Muscle of leg (tissue), 11 donors: ENCODE results near the gene TTC6. TPM values are rescaled to one million over a fixed set of nuclear protein-coding genes. Genes with fewer than 3 reads are reported as not detected.
A peak's percentile ranks its signal among the peaks of the same experiment; 100 is the strongest.

Experiments used
- DNase-seq: peaks from one replicate; pipeline ENCODE4 v3.0.0; 2013
- H3K27ac ChIP-seq: one replicate; pipeline ENCODE4 v1.5.1; 2013; ENCODE audit warnings: mild to moderate bottlenecking, low read length, control low read depth
- H3K27me3 ChIP-seq: one replicate; pipeline ENCODE4 v1.6.1; 2013; ENCODE audit warnings: low read length; ENCODE audit not compliant: control insufficient read depth, insufficient read depth
- H3K36me3 ChIP-seq: one replicate; pipeline ENCODE4 v1.6.1; 2013; ENCODE audit warnings: low read length; ENCODE audit not compliant: control insufficient read depth, insufficient read depth
- H3K4me1 ChIP-seq: one replicate; pipeline ENCODE4 v1.6.1; 2013; ENCODE audit warnings: low read length; ENCODE audit not compliant: control insufficient read depth, insufficient read depth
- H3K4me3 ChIP-seq: one replicate; pipeline ENCODE4 v1.5.1; 2013; ENCODE audit warnings: low read length, control low read depth
- H3K9me3 ChIP-seq: replicated peaks from 2 replicates; pipeline ENCODE4 v1.6.1; 2013; ENCODE audit warnings: low read depth, low read length; ENCODE audit not compliant: control insufficient read depth
- WGBS: methylation state at CpG from one replicate; pipeline ENCODE4 v1.1.5; 2013; ENCODE audit warnings: missing lambda C conversion rate; ENCODE audit not compliant: insufficient coverage; 5-methylcytosine and 5-hydroxymethylcytosine counted together
- polyA plus RNA-seq, 8 donors: library from polyadenylated mRNA; unstranded; fragments of 120-200 nt; gene quantifications; one replicate each; pipeline versions ENCODE4 v1.2.1 to v1.2.3, GENCODE V29; 2013; ENCODE audit warnings: inconsistent platforms in 1 of 8, low replicate concordance in 1 of 8; ENCODE audit not compliant: insufficient read length in 8 of 8, insufficient read depth in 1 of 8
- total RNA-seq: library from RNA; stranded (reverse); fragments of 120-200 nt; gene quantifications from one replicate; pipeline ENCODE4 v1.2.4, GENCODE V29; 2013

Gene TTC6
- total and polyA plus RNA-seq, 9 donors: 0.12 to 0.66 (median 0.24) TPM; not detected in 5

GRCh38 chr14:37608649-37609048 lies 13.2 kb downstream of the TTC6 start:
- H3K27me3 ChIP-seq: peaks cover 54% of the 10 kb centered on the region
- WGBS: no CpG with 5 or more reads among the region's 3 CpGs
- no peaks in the 10 kb centered on the region for H3K9me3 ChIP-seq
- no peaks in the 10 kb centered on the region for H3K4me1 ChIP-seq
- no peaks in the 10 kb centered on the region for H3K36me3 ChIP-seq
- no peak for DNase-seq
- no peak overlapping the region for H3K27ac ChIP-seq
- no peak overlapping the region for H3K4me3 ChIP-seq

GRCh38 chr14:37610945-37611523 lies 15.6 kb downstream of the TTC6 start:
- H3K27me3 ChIP-seq: peaks cover 40% of the 10 kb centered on the region
- no peak for DNase-seq
- H3K9me3 ChIP-seq: peaks cover 10% of the 10 kb centered on the region
- 4% methylated on average over 52 of the region's 52 CpGs for WGBS
- no peaks in the 10 kb centered on the region for H3K4me1 ChIP-seq
- H3K4me3 ChIP-seq: no peak overlapping the region
- H3K27ac ChIP-seq: no peak overlapping the region
- no peaks in the 10 kb centered on the region for H3K36me3 ChIP-seq

GRCh38 chr14:37615582-37616289 lies 20.3 kb downstream of the TTC6 start:
- H3K27me3 ChIP-seq: peaks cover 10% of the 10 kb centered on the region
- H3K36me3 ChIP-seq: no peaks in the 10 kb centered on the region
- no CpG with 5 or more reads among the region's 3 CpGs for WGBS
- no peak for DNase-seq
- H3K4me1 ChIP-seq: no peaks in the 10 kb centered on the region
- H3K4me3 ChIP-seq: no peak overlapping the region
- H3K9me3 ChIP-seq: peaks cover 13% of the 10 kb centered on the region
- no peak overlapping the region for H3K27ac ChIP-seq

DNA sequence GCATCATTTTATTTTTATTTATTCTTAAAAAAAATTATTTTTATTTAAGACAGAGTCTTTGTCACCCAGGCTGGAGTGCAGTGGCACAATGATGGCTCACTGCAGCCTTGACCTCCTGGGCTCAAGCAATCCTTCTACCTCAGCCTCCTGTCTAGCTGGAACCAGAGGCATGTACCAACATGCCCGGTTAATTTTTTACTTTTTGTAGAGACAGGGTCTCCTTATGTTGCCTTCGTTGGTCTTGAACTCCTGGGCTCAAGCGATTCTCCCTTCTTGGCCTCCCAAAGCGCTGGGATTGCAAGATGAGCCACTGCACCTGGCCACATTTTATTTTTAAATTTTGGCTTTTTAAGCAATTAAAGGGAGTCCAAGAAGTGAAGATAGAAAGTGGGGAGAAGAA lies 21.4 kb downstream of the TTC6 start:
- peaks cover 13% of the 10 kb centered on the region for H3K9me3 ChIP-seq
- H3K27me3 ChIP-seq: peaks cover 10% of the 10 kb centered on the region
- no peak overlapping the region for H3K4me3 ChIP-seq
- H3K27ac ChIP-seq: no peak overlapping the region
- WGBS: 89% methylated on average over 3 of the region's 4 CpGs
- no peak for DNase-seq
- H3K4me1 ChIP-seq: no peaks in the 10 kb centered on the region
- no peaks in the 10 kb centered on the region for H3K36me3 ChIP-seq

DNA sequence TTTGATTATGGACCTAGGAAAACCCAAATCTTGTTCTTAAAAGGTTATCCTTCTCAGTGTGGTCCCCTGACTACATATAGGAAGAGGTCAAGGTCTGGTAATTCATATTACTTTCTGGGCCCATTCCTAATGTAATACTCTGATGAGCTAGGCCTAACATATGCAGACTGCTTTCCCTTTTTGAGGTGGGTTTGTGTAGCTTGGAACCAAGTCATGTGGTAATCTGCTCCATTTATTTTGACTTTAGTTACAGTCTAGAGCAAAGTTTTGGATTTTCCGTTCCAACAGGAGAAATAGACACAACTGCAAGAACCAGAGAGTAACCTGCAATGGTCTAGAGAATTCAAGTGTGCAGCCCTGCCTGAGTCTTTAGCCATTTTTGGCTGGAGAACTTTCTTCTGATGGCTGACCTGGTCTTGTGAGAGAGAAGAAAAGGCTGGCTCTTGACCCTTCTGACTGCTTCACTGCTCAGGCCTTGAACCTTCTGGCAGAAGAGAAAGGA lies 22.5 kb downstream of the TTC6 start:
- Histone ChIP-seq H3K4me3 (no peak overlapping the region), H3K4me1 (peaks cover 3% of the 10 kb centered on the region), H3K27ac (no peak overlapping the region), H3K9me3 (peaks cover 13% of the 10 kb centered on the region), H3K27me3 (peaks cover 20% of the 10 kb centered on the region), H3K36me3 (no peaks in the 10 kb centered on the region)
- no peak for DNase-seq
- WGBS: 83% methylated on average over 1 of the region's 1 CpG

DNA sequence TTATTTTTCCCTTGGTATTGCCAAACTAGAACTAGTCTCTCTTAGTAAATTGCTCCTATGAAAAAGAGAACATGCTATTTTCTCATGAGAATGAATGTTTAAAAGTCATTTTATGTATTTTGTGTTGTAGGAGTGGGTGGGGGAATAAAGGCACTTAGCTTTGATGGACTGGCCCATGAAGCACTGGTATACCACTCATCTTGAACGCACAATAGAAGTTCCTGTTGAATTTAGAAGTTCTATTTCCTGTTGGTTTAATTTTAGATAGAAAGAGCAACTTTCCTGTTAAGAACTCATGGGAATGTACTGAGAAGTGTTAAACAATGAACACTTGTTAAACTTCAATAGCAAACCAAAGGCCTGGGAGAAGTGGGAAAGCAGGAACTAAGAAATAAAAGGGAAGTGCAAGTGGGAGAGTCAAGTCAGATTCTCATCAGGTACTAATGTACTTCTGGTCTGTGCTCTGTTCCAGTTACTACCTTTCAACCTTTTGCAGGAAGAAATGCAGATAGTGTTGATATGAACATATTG lies 23.1 kb downstream of the TTC6 start:
- H3K27me3 ChIP-seq: peaks cover 21% of the 10 kb centered on the region
- H3K27ac ChIP-seq: no peak overlapping the region
- H3K4me1 ChIP-seq: peaks cover 3% of the 10 kb centered on the region
- 83% methylated on average over 1 of the region's 1 CpG for WGBS
- H3K4me3 ChIP-seq: no peak overlapping the region
- DNase-seq: no peak
- no peaks in the 10 kb centered on the region for H3K36me3 ChIP-seq
- H3K9me3 ChIP-seq: peaks cover 13% of the 10 kb centered on the region

GRCh38 chr14:37620856-37621255 lies 25.4 kb downstream of the TTC6 start:
- H3K36me3 ChIP-seq: no peaks in the 10 kb centered on the region
- peaks cover 22% of the 10 kb centered on the region for H3K27me3 ChIP-seq
- peaks cover 3% of the 10 kb centered on the region for H3K4me1 ChIP-seq
- no peak overlapping the region for H3K27ac ChIP-seq
- no peak overlapping the region for H3K4me3 ChIP-seq
- H3K9me3 ChIP-seq: peaks cover 4% of the 10 kb centered on the region
- DNase-seq: no peak

DNA sequence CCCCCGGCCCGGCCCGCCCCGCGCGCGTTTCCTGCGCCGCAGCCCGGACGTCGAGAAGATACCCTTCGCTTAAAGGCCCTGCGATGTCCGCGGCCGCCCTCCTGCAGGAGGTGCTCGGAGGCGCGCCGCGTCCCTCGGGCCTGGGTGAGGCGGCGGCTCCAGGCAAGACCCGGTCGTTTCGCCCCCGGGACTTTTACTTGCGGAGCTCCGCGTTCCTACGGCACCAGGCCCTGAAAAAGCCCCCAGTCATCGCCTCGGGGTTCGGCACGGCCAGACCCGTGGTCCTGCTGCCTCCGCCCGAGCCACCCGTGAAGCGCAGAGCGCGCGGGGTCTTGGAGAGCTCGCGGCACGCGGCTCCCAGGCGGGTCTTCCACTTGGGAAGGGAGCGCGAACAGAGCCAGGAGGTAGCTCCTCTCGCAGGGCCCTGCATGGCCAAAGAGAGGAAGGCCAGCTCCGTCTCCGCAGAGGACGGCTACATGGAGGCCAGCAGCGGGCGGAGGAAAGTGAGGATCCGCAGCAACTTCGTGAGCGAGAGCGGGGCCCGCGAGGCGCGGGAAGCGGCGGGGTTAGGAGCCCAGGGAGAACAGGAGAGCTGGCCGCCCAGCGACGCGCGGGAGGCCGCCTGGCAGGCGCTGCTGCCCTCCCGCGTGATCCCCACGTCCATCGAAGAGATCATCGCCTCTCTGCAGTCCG lies 26.9 kb downstream of the TTC6 start:
- Histone ChIP-seq H3K4me3 (peak overlapping the region; percentile 32), H3K36me3 (no peaks in the 10 kb centered on the region), H3K9me3 (no peaks in the 10 kb centered on the region), H3K27me3 (peaks cover 22% of the 10 kb centered on the region), H3K27ac (no peak overlapping the region), H3K4me1 (peaks cover 3% of the 10 kb centered on the region)
- peak; percentile 25 for DNase-seq
- WGBS: under 1% methylated on average over 81 of the region's 81 CpGs

- Histone ChIP-seq H3K27me3 (peaks cover 22% of the 10 kb centered on the region), H3K36me3 (no peaks in the 10 kb centered on the region), H3K9me3 (no peaks in the 10 kb centered on the region), H3K4me1 (peaks cover 3% of the 10 kb centered on the region), H3K4me3 (no peak overlapping the region), H3K27ac (no peak overlapping the region)
- DNase-seq: peak; percentile 48
- no CpG with 5 or more reads among the region's 1 CpG for WGBS
Measured at GRCh38 chr14:37623426-37623951, 28.1 kb downstream of the TTC6 start.

GRCh38 chr14:37623971-37624370 lies 28.5 kb downstream of the TTC6 start:
- Histone ChIP-seq H3K27ac (no peak overlapping the region), H3K27me3 (peaks cover 22% of the 10 kb centered on the region), H3K4me3 (no peak overlapping the region), H3K36me3 (no peaks in the 10 kb centered on the region), H3K4me1 (peaks cover 3% of the 10 kb centered on the region), H3K9me3 (no peaks in the 10 kb centered on the region)
- WGBS: no CpG with 5 or more reads among the region's 1 CpG
- no peak for DNase-seq
